ENCODE measurements around the gene ZNF586. TPM values are rescaled to one million over a fixed set of nuclear protein-coding genes. Genes with fewer than 3 reads are reported as not detected.
A peak's percentile ranks its signal among the peaks of the same experiment; 100 is the strongest.
"Not testable (repeated sequence)": the region's sequence is repeated elsewhere in the genome, so short reads cannot be mapped to it uniquely, and the experiment has no call there.

The ZNF586 gene
- total RNA-seq, 1 donor from 2014 or later, result 15.7 TPM

DNA sequence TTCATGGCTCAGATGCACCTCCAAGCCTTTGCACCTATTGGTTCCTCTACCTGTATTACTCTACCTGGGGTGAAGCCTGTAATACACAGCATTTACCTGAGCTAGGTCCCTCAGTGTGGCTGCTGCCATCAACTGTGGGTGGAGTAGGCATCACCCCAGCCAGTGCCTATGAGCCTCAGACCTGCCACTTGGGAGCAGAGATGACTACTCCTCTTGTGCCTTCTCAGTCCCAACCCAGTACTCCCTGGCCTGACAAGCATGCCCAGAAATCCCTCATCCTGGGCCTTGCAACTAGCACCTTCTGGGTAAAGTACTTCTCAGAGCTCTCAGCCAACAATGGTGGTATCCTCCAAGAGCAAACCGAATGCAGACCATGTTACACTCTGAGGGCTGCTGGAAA, 27.1 kb downstream of the ZNF586 start:
- not testable (repeated sequence) for DNase-seq (ENCODE audit: low read depth in 2 of 2)

DNA sequence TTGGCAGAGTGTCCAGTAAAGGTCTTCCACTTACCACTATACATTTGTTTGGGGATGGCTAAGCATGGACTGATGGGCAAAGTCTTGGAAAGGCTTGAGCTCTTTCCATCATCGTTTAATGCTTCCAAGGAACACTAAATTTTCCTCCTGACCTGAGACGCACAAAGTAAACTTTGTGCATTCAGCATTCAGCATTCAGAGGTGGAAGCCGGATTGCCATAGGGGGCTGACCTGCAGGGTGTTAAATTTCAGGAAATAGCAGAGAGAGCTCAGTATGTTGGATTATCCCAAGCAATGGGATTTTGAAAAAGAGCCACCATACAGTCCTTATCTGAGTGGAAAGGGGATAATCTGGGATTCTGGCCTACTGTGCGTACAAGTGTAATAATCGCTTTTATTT, 31.2 kb downstream of the ZNF586 start:
- no peak for DNase-seq (ENCODE audit: low read depth in 2 of 2)

GRCh38 chr19:57802269-57802668, 32.8 kb downstream of the ZNF586 start:
- no peak for DNase-seq (ENCODE audit: low read depth in 2 of 2)

DNA sequence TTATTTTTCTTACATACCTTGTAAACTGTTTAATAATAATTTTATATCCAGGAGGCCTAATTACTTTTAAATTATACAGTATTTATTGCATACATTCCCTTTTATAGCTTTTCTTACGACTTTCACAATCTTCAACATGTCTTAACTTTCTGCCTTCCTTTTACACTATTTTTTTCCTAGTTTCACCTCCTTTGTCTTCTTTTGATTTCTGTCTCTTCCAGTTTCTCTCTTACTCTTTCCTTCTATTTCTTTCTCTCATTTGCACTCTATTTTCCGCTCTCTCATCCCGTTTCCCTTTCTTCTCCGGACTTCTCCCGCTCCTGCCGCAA, 33.8 kb downstream of the ZNF586 start:
- no peak for DNase-seq (ENCODE audit: low read depth in 2 of 2)

DNA sequence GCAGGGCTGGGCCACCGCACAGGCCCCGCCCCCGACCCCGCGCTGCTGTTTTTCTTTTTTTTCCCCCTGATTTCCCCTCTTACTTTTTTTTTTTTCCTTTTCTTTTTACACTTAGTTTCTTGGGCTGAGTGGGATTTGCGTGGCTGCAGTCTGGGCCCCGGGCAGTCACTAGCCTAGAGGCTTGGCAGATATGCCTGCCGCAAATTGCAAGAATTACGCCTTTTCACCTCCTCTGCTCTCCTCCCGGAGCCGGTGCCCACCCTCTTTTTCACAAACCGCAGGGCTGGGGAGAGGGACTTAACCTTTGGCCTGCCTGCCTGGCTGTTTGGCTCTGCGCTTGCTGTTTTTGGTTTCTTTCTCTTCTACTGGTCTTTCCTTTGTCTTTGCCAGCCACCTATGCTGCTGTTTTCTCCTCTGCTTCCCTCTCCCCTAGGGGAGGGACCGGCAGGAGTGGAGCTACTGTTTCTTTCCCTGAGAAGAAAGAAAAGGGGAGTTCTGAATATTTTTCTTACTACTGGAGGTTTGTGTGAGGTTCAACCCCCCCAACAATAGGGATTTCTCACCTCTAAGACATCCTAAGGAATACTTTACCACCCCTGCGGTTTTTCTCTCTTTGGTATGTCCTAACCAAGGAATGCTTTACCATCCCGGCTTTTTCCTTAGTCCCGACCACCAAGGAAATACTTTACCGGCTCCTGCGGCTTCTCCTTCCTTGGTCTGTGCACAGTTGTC, 34.3 kb downstream of the ZNF586 start:
- DNase-seq (ENCODE audit: low read depth in 2 of 2), result peak; percentile 55 to 56

DNA sequence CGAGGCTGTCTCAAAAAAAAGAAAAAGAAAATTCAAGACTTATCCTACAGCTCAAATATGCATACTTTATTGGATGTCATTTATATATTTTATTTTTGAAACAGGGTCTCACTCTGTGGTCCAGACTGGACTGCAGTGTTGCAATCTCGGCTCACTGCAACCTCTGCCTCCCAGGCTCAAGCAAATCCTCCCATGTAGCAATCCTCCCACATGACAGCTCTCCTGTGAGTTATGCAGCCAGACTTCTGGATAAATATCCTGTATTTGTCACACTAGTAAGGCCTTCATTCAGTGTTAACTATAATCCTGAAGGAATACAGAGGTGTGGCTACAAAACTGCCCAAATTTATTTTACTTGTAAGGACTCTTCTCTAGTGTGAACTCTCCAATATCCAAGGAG, 38.1 kb downstream of the ZNF586 start:
- DNase-seq (ENCODE audit: low read depth in 2 of 2), result no peak

GRCh38 chr19:57810410-57811295, 41.2 kb downstream of the ZNF586 start:
- not testable (repeated sequence) for DNase-seq (ENCODE audit: low read depth in 2 of 2)

DNA sequence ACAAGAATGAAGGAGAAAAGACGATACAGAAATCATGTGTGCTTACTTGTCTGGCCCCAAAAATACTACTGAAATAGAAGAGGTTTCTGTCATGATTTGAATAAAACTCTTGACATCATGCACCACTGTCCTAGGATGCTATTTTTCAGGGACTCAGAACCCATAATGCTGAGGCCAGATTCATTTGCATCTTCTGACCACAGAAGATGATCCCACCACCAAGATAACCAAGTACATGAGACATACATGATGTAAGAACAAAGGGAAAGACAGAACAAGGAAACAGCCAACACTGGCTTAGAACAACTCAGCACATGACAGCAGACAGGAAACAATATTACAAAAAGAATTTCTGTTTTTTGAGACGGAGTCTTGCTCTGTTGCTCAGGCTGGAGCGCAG, 42.8 kb downstream of the ZNF586 start:
- no peak for DNase-seq (ENCODE audit: low read depth in 2 of 2)

GRCh38 chr19:57812975-57813820, 43.7 kb downstream of the ZNF586 start:
- DNase-seq (ENCODE audit: low read depth in 2 of 2), result not testable (repeated sequence)

- no peak for DNase-seq (ENCODE audit: low read depth in 2 of 2)
Measured at GRCh38 chr19:57813919-57814504, 44.5 kb downstream of the ZNF586 start.

DNA sequence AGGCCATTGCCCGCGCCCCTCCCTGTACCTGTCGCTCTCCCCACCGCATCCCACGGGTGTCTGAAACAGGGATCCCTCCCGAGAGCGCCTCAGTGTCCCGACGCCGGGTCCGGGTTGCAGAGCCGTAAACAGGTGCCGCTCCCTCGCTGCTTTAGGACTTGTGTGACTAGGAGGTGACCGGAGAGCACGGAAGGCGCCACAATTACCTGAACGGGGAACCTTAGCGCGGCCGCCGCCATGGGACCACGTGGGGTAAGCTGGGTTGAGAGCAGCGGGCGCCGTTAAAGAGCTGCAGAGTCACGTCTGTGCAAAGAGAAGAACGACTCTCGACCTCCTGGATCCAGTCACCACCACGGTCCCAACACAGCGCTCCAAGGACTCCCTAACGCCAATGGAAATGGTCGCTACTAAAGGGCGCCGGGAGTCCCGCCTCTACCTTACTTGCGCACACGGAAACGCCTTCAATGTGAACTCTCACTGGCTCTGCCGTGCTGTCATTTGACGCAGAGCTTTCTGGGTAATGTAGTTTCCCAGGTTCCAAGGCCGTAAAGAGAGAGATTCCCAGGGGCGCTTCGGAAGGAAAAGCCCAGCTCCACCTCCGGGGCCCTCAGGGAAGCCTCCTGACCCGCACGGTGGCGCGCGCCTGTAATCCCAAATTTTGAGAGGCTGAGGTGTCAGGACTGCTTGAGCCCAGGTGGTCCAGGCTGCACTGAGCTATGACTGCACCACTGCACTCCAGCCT, 45.2 kb downstream of the ZNF586 start, which contains the start of gene ZNF552:
TSS of gene ZNF552 (minus strand) at position 409 of the 742 bp plus-strand sequence. CDS start at position 239, 170 bp downstream.
- DNase-seq (ENCODE audit: low read depth in 2 of 2), result peak; percentile 93 to 94

- no peak for DNase-seq (ENCODE audit: low read depth in 2 of 2)
Measured at GRCh38 chr19:57815247-57816075, 46.0 kb downstream of the ZNF586 start.

DNA sequence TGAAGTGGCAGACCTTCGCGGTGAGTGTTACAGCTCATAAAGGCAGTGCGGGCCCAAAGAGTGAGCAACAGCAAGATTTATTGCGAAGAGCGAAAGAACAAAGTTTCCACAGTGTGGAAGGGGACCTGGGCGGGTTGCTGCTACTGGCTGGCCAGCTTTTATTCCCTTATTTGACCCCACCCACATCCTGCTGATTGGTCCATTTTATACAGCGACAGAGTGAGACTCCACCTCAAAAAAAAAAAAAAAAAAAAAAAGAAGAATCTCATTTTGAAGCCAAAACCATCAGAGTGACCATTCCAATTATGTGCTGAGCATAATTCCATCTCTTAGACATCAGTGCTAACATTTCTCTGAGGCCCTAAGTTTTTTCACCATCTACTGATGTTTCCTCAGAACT, 47.2 kb downstream of the ZNF586 start:
- DNase-seq (ENCODE audit: low read depth in 2 of 2), result no peak

DNA sequence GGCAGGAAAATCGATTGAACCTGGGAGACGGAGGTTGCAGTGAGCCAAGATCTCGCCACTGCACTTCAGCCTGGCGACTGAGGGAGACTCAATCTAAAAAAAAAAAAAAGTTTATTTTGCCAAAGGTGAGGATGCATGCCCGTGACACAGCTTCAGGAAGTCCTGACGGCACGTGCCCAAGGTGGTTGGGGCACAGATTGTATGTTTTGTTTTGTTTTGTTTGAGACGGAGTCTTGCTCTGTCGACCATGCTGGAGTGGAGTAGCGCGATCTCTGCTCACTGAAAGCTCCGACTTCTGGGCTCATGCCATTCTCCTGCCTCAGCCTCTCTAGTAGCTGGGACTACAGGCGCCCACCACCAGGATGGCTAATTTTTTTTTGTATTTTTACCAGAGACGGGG, 48.5 kb downstream of the ZNF586 start:
- DNase-seq (ENCODE audit: low read depth in 2 of 2), result no peak

- no peak for DNase-seq (ENCODE audit: low read depth in 2 of 2)
Measured at GRCh38 chr19:57818378-57818777, 48.9 kb downstream of the ZNF586 start.

GRCh38 chr19:57819475-57820148, 50.1 kb downstream of the ZNF586 start:
- DNase-seq (ENCODE audit: low read depth in 2 of 2), result peak; percentile 74 to 87

- DNase-seq (ENCODE audit: low read depth in 2 of 2), result no peak
Measured at GRCh38 chr19:57820599-57820998, 51.1 kb downstream of the ZNF586 start.

GRCh38 chr19:57821095-57821494, 51.6 kb downstream of the ZNF586 start:
- not testable (repeated sequence) for DNase-seq (ENCODE audit: low read depth in 2 of 2)

- DNase-seq (ENCODE audit: low read depth in 2 of 2), result not testable (repeated sequence)
Measured at GRCh38 chr19:57821501-57821900, 52.0 kb downstream of the ZNF586 start.

Measured in lung microvascular endothelial cell (primary cell).